Eye (tissue), 1 donor: ENCODE measurements around the gene ECI1.
"Not testable (repeated sequence)": the region's sequence is repeated elsewhere in the genome, so short reads cannot be mapped to it uniquely, and the experiment has no call there.

Experiments used
- DNase-seq: peaks from one replicate; pipeline ENCODE4 v3.0.0-alpha.2; 2015

The ECI1 gene

DNA sequence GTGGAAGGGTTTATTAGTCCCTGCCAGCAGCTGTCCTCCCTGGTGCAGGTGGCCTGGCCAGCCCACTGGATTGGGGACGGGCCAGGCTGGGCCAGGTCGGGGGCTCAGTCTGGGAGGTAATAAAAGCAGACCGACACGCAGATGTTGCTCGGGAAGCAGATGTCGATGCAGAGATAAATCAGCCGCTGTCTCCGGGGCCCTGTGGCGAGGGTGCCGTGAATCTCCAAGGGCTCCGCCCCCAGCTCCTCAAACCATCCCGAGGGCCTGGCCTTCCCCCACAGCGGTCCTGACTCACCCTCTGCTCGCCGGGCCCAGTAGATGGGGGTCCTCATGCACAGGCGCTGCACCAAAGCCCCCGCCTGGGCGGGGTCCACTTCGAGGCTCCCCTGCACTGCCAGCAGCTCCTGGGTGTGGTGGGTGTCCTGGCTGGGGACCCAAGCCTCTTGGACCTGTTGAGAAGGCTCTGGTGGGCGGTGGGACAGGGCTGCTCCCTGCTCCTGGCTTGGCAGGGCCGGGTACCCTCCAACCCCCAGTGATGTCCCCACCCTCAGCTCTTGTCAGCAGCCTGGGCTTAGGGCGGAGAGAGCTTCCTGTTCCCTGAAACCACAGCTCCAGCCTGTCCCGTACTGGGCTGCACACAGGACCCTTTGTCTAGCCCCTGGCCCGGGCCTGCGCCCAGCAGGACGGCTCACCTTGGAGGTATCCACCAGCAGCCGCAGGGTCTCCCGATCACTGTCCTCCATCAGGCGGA, 42.0 kb downstream of the ECI1 start:
- DNase-seq: no peak

DNA sequence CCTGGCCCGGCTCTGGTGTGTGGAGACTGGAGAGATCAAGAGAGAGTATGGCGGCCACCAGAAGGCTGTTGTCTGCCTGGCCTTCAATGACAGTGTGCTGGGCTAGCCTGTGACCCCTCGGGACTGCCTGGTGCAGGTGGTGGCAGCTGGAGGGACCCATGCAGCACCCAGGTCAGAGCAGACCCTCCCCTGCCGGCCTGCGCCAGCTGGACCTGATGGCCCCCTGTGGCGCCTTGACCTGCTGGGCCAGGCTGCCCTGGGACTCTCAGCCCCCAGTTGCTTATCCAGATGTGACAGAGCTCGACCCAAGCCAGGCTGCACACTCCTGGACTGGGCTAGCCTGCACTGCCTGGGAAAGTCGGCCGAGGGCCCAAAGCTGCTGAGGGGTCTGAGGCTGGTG, 42.6 kb downstream of the ECI1 start:
- DNase-seq: no peak

DNA sequence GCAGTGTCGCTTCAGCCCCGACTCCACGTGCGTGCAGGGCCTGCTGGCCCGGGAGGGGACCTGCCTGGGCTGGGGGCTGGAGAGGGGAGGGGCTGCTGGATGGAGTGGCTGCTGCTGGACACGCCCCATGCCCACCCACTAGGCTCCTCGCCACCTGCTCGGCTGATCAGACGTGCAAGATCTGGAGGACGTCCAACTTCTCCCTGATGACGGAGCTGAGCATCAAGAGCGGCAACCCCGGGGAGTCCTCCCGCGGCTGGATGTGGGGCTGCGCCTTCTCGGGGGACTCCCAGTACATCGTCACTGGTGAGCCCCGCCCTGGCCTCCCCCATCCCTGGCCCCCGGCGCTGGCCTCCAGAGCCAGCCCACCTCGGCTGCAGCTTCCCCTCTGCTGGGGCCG, 43.1 kb downstream of the ECI1 start:
- DNase-seq: no peak

DNA sequence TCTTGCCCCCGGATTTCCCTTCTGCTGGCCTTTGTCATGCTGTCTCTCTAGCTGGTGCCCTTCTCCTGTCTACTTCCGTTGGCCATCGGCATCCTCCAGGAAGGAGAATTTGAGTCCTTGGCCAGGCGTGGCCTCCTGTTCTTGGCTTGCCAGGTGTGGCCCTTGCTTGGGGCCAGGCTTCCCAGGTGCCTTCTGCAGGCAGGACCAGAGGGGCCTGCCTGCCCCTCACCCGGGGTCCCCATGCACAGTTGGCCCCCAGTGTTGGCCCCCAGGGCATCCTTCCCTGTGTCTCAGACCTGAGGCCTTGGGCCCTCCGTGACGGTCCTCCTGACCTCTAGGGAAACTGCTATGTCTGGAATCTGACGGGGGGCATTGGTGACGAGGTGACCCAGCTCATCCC, 43.5 kb downstream of the ECI1 start:
- DNase-seq: no peak

DNA sequence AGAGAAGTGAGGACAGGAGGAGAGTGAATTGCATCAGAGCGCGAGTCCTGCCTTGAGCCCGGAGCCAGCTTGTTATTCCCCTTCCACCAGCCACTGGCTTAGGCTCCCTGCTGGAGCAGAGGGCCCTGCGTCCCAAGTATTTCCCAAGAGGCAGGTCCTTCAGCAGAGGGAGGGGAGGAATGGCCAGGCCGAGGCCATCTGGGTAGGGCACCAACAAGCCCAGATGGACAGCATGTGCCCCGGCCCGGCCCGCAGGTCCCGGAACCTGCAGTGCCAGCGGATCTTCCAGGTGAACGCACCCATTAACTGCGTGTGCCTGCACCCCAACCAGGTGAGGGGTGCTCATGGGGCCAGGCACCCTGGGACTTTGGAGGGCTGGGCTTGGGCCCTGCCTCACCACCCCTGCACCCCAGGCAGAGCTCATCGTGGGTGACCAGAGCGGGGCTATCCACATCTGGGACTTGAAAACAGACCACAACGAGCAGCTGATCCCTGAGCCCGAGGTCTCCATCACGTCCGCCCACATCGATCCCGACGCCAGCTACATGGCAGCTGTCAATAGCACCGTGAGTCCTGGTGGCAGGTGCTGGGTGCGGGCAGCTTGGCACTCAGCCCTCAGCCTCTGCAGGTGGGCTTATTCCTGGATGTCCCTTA, 44.5 kb downstream of the ECI1 start:
- no peak for DNase-seq

DNA sequence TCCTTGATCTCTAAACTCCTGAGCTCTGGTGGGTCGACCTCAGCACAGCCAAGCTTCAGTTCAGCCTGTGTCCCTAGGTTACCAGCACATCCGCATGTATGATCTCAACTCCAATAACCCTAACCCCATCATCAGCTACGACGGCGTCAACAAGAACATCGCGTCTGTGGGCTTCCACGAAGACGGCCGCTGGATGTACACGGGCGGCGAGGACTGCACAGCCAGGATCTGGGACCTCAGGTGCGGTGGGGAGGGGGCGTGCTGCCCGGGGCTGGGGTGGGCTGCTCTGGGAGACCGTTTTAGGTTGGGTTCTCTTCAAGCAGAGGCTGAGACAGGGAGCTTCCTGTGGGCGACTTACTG, 45.0 kb downstream of the ECI1 start:
- no peak for DNase-seq

DNA sequence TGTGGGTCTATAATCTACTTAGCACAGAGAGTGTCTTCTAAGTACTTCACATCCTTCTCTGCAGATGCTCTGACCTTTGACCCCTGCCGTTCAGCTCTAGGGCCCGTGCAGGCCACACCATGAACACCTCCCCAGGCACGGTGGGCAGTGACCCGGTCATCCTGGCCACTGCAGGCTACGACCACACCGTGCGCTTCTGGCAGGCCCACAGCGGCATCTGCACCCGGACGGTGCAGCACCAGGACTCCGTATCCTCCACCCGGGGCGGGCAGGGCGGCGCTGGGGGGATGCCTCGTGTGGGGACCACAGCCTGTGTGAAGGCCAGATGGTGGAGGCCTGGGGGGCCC, 45.4 kb downstream of the ECI1 start:
- no peak for DNase-seq

DNA sequence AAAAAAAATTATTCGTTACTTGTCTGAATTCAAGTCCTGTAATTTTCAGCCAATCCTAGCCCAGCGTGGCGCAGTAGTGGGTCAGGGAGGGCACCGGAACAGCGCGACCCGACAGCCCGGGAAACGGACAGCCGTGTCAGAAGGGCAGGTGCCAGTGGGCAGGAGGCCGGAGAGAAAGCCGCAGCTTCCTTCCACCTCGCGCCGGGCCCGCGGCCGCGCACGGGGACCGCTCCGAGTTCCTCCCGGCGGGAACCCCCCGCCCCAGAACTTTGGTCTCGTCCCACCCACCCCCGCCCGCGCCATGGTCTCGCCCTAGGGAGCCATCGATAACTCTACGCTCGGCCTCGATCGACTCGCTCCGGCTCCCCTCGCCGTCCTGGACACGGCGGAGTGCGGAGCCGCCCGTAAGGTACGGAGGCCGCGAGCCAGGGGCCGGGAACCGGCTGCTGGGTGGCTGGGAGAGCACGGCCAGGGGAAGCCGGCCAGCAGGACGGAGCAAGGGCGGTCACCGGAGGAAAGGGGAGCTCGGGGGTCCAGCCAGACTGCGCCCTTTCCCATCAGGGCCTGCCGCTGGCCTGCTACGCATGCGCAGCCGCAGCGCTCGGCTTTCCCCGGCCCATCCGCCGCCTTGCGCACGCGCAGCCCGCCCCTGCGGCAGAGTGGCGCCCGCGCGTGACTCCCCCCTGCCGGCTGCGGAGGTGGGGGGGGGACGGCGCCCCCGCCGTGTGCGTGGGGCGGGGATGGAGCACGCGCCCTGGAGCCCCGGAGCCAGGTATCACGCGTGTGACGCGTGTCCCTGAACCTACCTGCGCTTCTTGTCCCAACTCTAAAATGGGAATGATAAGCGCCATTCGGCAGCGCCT, 46.1 kb downstream of the ECI1 start, which contains the start of gene MLST8:
TSS of gene MLST8 (plus strand) at position 351 of the 863 bp plus-strand sequence. CDS start 632 bp downstream, outside the sequence.
- DNase-seq: peak; percentile 96

DNA sequence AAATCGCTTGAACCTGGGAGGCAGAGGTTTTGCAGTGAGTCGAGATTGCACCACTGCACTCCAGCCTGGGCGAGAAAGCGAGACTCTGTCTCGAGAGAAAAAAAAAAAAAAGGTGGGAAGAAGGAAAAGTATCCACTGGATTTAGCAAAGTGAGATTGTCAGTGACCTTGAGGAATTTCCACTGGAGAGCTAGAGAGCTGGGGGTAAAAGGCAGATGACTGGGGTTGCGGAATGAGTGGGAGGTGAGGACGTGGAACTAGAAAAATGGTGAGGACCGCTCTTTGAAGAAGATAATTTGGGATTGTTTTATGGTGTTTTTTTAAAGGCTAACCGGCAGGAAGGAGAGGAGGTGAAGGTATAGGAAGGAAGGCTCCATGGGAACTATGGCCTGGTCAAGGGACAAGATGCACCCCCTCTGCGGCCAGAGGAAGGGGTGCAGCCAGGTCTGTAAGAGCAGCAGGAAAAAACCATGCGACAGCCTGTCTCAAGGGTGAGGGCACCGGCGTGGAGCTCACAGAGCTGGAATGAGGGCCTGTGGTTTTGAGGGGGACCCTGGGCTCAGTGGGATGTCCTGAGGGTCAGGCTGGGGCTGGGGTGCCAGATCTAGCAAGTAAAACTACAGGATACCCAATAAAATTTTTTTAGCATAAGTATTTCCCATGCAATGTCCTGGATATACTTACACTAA, 46.8 kb downstream of the ECI1 start:
- DNase-seq: no peak

DNA sequence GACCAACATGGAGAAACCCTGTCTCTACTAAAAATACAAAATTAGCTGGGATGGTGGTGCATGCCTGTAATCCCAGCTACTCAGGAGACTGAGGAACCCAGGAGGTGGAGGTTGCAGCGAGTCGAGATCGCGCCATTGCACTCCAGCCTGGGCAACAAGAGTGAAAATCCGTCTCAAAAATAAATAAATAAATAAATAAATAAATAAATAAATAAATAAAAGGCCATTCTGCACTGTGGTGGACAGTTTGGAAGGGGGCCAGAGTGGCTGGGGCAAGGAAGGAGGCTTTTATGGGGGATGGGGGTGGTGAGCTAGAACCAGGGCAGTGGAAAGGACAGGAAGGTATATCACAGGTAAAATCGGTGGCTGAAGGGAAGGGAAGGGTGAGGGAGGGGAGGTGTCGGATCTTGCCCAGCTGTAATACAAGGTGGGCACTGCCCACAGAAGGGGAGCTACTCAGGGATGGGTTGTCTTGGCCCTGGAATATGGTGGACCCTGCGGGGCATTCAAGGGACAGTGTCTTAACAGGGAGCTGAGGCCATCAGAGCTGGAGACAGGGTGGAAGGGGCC, 48.2 kb downstream of the ECI1 start:
- DNase-seq: not testable (repeated sequence)

DNA sequence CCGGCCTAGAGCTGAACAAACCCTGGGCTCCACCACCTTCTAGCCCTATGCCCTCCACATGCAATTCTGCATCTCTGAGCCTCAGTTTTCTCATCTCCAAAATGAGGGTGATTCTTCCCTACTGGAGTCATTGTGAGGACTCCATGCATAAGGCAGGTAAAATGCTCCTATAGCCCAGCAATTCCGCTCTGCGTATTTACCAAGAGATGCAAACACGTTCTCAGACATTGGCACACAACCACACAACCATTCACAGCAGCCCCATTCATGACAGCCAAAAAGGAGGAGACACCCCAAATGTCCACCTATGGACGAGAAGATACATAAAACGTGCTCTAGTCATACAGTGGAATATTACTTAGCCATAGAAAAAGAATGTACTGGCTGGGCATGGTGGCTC, 51.1 kb downstream of the ECI1 start:
- DNase-seq: no peak

DNA sequence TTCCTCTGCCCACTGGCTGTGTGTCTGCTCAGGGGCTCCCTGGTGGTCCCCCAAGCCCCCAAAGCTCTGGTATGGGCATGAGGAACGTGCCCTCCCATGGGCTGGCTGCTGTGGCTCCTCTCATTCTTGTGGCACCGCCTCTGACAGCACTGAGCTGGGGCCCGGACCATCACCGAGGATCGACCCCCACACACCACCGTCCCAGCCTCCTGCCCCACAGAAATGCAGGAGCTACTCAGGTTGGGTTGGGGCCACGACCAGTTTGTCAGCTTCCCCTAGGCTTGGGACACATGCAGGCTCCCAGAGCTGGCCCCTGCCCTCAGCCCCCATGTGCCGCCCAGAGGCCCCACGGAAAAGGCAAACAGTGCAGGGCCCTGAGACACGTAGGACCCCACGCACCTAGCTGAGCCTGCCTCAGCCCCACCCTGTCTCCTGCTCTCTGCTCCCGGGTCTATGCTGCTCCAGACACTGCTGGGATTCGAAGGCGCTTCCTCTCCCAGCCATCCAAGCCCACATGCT, 51.7 kb downstream of the ECI1 start:
- no peak for DNase-seq

DNA sequence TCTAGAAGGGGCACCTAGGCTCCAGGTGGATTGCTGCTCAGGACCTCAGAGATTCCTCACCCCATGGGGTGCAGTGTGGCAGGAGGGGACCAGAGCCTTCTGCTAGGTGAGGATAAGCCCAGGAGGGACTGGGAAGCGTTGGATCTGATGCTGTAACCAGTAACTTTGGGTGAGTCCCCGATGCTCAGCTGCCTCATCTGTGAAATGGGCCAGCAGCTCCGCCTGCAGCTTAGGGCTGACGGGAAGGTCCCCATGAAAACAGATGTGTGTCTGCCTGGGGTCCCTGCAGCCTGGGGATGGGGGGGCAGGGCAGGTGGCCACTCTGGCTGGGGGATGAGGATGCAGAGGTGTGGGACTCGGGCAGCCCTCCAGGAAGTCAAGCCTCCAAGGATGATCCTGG, 52.3 kb downstream of the ECI1 start:
- no peak for DNase-seq

DNA sequence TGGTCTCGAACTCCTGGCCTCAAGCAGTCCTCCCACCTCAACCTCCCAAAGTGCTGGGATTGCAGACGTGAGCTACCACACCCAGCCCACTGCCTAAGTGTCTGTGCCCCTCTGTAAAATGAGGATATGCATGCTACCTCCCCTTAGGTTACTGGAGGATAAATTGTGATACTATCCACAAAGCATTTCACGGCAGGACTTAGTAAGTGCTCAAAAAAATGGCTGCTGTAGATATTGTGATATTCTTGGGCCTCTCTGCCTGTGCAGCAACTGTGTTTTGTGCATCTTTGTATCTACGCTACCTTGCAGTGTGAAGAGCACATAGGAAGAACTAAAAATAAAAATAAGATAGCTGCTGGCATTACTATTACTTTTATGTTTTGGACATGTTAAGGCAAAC, 53.1 kb downstream of the ECI1 start:
- DNase-seq: no peak

DNA sequence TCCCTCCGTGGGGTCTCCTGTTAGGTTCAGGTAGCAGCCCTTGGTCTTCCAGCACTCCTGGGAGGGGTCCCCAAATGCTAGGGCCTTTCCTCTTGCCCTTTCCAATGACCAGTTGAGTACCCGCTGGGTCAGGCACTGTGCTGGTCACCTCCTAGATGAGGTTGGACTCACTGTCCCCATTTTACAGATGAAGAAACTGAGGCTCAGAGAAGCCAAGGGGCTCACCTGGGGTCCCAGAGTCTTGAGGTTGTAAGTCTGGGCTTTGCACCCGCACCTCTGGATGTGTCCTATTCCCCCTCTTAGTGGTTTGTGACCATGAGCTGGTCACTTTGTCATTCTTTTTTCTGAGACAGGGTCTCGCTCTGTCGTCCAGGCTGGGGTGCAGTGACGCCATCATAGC, 53.6 kb downstream of the ECI1 start:
- no peak for DNase-seq

DNA sequence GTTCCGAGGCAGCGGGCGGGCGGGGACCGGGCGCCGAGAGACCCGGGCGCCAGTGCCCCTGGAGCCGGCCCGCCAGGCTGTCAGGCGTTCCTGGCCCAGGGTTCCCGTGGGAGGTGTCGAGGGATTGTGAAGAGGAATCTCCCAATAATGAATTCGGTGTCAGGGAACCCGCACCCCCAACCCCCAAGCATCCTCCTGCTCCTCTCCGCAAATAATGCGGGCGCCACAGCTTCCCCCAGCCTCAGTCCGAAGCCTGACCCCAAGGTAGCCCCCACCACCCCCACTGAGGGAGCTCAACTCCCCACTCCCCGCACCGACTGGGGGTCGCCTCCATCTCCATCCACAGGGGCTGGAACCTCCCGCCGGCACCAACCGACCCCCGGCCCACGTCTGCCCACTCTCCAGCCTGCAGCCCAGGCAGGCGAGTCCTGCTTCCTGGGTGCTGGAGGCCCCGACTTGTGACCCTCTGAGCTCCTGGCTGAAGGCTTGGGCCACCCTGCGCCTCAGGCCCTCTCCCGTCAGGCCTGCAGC, 54.3 kb downstream of the ECI1 start:
- no peak for DNase-seq

DNA sequence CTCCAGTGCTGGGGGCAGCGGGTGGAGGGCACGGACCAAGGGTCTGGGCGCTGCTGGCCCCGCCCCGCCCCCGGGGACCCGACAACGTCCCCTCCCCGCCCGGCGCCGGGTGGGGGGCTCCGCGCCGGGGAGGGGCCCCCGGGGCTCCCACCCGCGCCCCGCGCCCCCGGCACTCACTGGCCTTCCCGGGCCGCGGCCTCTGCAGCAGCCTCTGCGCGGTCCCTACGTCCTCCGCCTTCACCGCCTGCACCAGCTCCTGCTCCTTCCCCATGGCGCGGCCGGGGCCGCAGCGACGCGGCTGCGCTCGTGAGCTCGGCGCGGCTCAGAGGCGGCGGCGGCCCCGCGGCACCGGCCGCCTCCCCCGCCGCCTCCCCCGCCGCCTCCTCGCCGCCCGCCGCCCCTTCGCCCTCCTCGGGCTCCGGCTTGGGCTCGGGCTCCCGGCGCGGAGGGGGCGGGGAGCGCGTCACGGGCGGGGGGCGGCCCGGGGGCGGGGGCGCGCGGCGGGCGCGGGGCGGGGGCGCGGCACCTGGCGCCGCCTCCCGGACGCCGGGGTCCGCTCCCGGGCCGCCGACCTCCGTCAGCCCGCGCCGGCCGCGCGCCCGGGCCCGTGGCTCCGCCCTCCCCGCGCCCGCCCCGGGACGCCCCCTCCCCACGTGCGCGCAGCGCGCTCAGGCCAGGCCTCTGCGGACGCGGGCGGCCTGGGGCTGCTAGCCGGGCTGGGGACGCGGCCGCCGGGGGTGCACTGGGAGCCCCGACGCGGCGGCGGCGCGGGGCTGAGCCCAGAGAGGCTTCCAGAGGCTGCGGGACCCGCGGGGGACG, 55.0 kb downstream of the ECI1 start, which contains the start of gene CASKIN1:
TSS of gene CASKIN1 (minus strand) at position 444 of the 819 bp plus-strand sequence. CDS start at position 271, 173 bp downstream.
- peak; percentile 46 for DNase-seq

DNA sequence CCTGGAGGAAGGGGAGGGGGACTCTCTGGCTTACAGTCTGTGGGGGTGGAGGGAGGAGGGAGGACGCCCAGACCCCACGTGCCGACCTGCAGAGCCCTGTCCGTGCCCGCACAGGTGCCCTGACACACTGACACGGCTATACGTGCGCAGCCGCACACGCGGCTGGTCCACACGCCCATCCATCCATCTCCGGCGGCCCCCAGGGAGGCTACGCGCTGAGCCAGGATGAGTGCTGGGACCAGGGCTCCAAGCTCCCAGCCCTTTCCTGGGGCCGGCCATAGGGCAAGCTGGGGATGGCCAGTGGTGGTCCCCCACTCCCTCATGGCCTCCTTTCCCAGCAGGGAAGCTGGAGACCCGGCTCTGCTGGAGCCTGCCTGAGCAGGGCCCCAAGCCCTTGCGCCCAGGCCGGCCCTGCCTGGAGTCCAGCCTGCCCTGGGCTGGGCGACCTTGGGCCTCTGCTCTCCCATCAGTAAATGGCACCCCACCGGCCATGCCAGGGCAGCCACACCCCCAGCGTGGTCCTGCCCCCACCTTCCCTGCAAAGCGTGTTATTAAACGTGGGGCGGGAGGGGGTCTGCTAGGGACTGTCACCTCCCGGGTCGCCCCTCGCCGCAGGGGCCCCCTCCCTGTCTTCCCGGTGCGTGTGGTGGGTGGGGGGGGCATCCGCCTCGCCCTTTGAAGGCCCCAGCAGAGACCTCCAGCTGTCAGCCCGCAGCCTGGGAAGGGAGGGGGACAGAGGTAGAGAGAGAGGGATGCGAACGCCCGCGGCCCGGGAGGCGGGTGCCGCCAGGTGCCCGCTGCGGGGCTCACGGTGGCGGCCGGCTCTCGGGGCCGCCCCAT, 55.8 kb downstream of the ECI1 start:
- peak; percentile 58 for DNase-seq

DNA sequence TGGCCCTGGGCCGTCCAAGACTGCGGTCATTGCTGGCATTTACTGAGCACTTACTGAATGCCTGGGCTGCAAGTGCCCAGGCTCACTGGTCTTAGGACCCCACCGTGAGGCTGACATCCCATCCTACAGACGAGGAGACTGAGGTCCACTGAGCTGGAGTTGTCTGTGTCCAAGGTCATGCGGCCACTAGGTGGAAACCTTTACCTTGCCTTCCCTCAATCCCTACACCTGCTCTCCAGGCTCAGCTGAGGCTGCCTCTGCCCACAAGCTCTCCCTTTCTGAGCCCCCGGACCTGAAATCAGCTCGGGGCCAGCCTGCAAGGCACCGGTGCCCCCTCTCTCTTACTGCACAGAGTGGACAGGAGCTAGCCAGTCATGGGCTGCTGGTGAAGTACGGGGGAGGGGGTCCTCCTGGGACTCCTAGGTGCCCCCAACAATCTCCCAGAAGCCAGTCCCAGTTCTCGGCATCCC, 56.5 kb downstream of the ECI1 start:
- peak; percentile 64 for DNase-seq

DNA sequence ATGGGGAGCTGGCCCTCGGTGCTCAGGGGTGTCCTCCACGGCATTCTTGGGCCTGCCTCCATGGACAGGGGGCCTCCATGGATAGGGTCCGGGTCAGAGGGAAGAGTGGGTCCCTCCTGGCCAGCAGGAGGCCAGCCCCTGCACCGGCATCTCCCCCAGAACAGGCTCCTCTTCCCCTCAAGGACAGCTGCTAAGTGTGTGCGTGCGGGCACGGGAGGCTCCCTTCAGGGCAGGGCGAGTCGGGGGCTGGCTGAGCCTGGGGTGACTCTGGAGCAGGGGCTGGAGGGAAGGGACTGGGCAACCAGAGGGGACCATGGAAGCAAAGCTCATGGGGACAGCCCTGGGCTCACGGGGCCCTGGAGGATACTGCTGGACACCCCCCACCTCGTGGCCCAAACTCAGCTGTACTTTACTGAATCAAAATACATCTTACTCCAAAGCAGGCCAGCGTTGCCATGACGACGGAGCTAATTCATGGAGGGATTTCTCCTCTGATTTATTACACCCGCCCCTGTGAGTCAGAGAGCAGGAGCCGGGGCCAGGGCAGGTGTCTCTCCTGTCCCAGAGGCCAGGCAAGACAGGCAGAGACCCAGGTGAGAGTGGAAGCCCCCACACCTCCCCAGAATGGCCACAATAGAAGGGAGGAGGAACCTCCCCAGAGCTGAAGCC, 57.1 kb downstream of the ECI1 start:
- peak; percentile 38 for DNase-seq
